Keratinocyte (primary cell): ENCODE measurements around the gene MBD3L5. TPM values are rescaled to one million over a fixed set of nuclear protein-coding genes. Genes with fewer than 3 reads are reported as not detected.

Experiments used
- DNase-seq: peaks from one replicate; pipeline ENCODE4 v3.0.0-alpha.2; 2011; ENCODE audit warnings: low read depth, missing footprints, low spot score
- FAIRE-seq: peaks from 2 replicates; lab custom pipeline; 2011; peaks lifted over from hg19 to GRCh38; lab: Jason Lieb, UNC
- H2AFZ ChIP-seq: 2 replicates; pipeline ENCODE4 v1.6.0; 2012; ENCODE audit warnings: low read length, control low read depth, inconsistent platforms; ENCODE audit not compliant: control insufficient read depth
- H3K27ac ChIP-seq: 2 replicates; pipeline ENCODE4 v1.5.1; 2011; ENCODE audit warnings: low read length; ENCODE audit not compliant: control insufficient read depth, insufficient read depth
- H3K27me3 ChIP-seq: 3 replicates; pipeline ENCODE4 v1.6.0; 2011; ENCODE audit warnings: low read length; ENCODE audit not compliant: control insufficient read depth, insufficient read depth; ENCODE audit errors: extremely low read depth
- H3K36me3 ChIP-seq, 2 experiments: 2 replicates in 1 of 2; 3 replicates in 1 of 2; pipeline ENCODE4 v1.5.1; 2011; ENCODE audit warnings: low read length in 2 of 2, mild to moderate bottlenecking in 1 of 2; ENCODE audit not compliant: control insufficient read depth in 2 of 2, insufficient read depth in 2 of 2; ENCODE audit errors: extremely low read depth in 1 of 2
- H3K4me1 ChIP-seq: 3 replicates; pipeline ENCODE4 v1.5.1; 2011; ENCODE audit warnings: low read length; ENCODE audit not compliant: control insufficient read depth, insufficient read depth; ENCODE audit errors: extremely low read depth
- H3K4me2 ChIP-seq: 3 replicates; pipeline ENCODE4 v1.6.0; 2011; ENCODE audit warnings: low read depth, low read length; ENCODE audit not compliant: control insufficient read depth, insufficient read depth; ENCODE audit errors: extremely low read depth
- H3K4me3 ChIP-seq, 3 experiments: fragments of 200-600 bp in 1 of 3; sonication (generic) in 1 of 3; 2 replicates in 2 of 3; 3 replicates in 1 of 3; pipeline ENCODE4 v1.5.1; 2011 to 2016; ENCODE audit warnings: low read length in 3 of 3, mild to moderate bottlenecking in 3 of 3, control low read depth in 2 of 3, inconsistent platforms in 1 of 3, low read depth in 1 of 3, mixed read lengths in 1 of 3, mixed run types in 1 of 3, moderate library complexity in 1 of 3; ENCODE audit not compliant: control insufficient read depth in 2 of 3, insufficient read depth in 2 of 3; ENCODE audit errors: extremely low read depth in 1 of 3
- H3K79me2 ChIP-seq: 2 replicates; pipeline ENCODE4 v1.6.0; 2012; ENCODE audit warnings: low read length; ENCODE audit not compliant: control insufficient read depth, insufficient read depth
- H3K9ac ChIP-seq: 3 replicates; pipeline ENCODE4 v1.6.0; 2011; ENCODE audit warnings: low read length; ENCODE audit not compliant: control insufficient read depth, insufficient read depth; ENCODE audit errors: extremely low read depth
- H3K9me1 ChIP-seq: 3 replicates; pipeline ENCODE4 v1.6.0; 2011; ENCODE audit warnings: low read length; ENCODE audit not compliant: control insufficient read depth, insufficient read depth; ENCODE audit errors: extremely low read depth
- H3K9me3 ChIP-seq: 2 replicates; pipeline ENCODE4 v1.5.1; 2012; ENCODE audit warnings: low read depth, low read length; ENCODE audit not compliant: control insufficient read depth
- H4K20me1 ChIP-seq: 3 replicates; pipeline ENCODE4 v1.6.0; 2011; ENCODE audit warnings: low read length; ENCODE audit not compliant: control insufficient read depth, insufficient read depth; ENCODE audit errors: extremely low read depth
- EZH2 ChIP-seq: IDR thresholded peaks from one replicate; pipeline ENCODE4 v1.6.1; 2012; ENCODE audit warnings: inconsistent platforms, mild to moderate bottlenecking, low read length, moderate library complexity
- dilution Hi-C: fragments of 300-500 bp; cut with MboI; formaldehyde crosslinking; loops from one replicate; pipeline ENCODE4 v1.7.0; 2020; ENCODE audit warnings: low sequenced_read_pairs; ENCODE audit not compliant: extremely low pct_ligation_motif_present
- polyA plus RNA-seq, 5 experiments: library from polyadenylated mRNA; depleted of rRNA in 3 of 5; stranded (reverse) in 3 of 5; stranded (forward) in 1 of 5; unstranded in 1 of 5; fragments of >200 nt; gene quantifications; 1 replicate in 1 of 5; 2 replicates in 3 of 5; 3 replicates in 1 of 5; pipeline versions ENCODE4 v1.2.1 to v1.2.3, GENCODE V29; 2011 to 2012; ENCODE audit warnings: missing spikeins in 2 of 5, low read depth in 1 of 5, low replicate concordance in 1 of 5
- TF ChIP-seq, protein P1 (sequence below), 3 experiments: IDR thresholded peaks in 1 of 3; conservative IDR thresholded peaks in 1 of 3; optimal IDR thresholded peaks in 1 of 3; 2 replicates in 2 of 3; 3 replicates in 1 of 3; pipeline versions ENCODE3 to v1.5.1; 2011; ENCODE audit warnings: low read length in 3 of 3, mild to moderate bottlenecking in 3 of 3, moderate library complexity in 2 of 3, control low read depth in 1 of 3, inconsistent platforms in 1 of 3; ENCODE audit not compliant: insufficient read depth in 2 of 3; ENCODE audit errors: extremely low read depth in 1 of 3

The MBD3L5 gene
- polyA plus RNA-seq, 1 donor (not counting 4 experiments of a cell fraction or from before 2014, with no cell fraction given): not detected

DNA sequence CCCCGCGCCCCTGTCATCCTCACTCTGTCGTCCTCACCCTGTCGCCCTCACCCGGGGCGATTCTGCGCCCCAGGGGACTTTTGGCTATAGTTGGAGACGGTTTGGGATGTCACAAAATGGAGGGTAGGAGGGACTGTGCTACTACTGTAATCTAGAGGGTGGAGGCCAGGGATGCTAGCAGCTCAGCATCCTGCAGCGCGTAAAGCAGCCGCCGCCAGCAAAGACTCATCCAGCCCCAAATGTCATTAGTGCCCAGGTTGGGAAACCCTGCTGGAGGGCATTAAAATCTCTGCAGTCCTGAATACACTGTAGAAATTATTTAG, 39.5 kb downstream of the MBD3L5 start:
- Histone ChIP-seq H3K9me3 (no peaks in the 10 kb centered on the region), H3K27ac (peak overlapping the region; percentile 62), H3K4me3 (peak overlapping the region; percentile 63 to 87 (median 86)), H3K36me3 (peaks cover 11 to 12% of the 10 kb centered on the region in 2 experiments), H4K20me1 (no peaks in the 10 kb centered on the region), H3K4me1 (peaks cover 6% of the 10 kb centered on the region), H3K9ac (peak overlapping the region; percentile 81), H3K9me1 (no peaks in the 10 kb centered on the region), H2AFZ (peak overlapping the region; percentile 52), H3K4me2 (peak overlapping the region; percentile 82), H3K79me2 (peaks cover 11% of the 10 kb centered on the region), H3K27me3 (no peaks in the 10 kb centered on the region)
- dilution Hi-C loops: no loop called here
- DNase-seq (no peak), FAIRE-seq (no peak)
- TF ChIP-seq EZH2: no peak
- TF ChIP-seq, protein P1, sequence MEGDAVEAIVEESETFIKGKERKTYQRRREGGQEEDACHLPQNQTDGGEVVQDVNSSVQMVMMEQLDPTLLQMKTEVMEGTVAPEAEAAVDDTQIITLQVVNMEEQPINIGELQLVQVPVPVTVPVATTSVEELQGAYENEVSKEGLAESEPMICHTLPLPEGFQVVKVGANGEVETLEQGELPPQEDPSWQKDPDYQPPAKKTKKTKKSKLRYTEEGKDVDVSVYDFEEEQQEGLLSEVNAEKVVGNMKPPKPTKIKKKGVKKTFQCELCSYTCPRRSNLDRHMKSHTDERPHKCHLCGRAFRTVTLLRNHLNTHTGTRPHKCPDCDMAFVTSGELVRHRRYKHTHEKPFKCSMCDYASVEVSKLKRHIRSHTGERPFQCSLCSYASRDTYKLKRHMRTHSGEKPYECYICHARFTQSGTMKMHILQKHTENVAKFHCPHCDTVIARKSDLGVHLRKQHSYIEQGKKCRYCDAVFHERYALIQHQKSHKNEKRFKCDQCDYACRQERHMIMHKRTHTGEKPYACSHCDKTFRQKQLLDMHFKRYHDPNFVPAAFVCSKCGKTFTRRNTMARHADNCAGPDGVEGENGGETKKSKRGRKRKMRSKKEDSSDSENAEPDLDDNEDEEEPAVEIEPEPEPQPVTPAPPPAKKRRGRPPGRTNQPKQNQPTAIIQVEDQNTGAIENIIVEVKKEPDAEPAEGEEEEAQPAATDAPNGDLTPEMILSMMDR (optimal IDR thresholded peaks at IDR 0.05 in 1 of 3, IDR thresholded peaks at IDR 0.05 in 1 of 3, conservative IDR thresholded peaks at IDR 0.05 in 1 of 3; ENCODE audit: extremely low read depth in 1 of 3, insufficient read depth in 2 of 3, low read length in 3 of 3): no peak

DNA sequence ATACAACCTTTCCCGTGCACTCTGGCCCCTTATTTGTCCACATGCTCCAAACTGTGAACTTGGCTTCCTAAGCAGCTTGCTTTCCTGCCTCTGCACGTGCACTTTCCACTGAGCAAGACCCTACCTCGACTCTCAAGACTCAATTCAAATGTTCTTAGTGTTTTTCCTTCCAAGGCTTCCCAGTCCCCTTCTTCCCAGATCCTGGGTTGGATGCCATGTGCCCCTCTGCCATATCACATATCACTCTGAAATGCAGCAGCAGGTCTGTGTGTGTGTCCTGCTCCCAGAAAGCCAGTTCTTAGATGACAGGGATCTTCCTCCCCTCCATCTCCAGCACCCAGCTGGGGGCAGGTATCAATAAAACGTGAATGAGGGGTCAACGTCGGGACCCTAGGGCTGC, 42.2 kb downstream of the MBD3L5 start:
- TF ChIP-seq EZH2: no peak
- TF ChIP-seq, protein P1 (optimal IDR thresholded peaks at IDR 0.05 in 1 of 3, IDR thresholded peaks at IDR 0.05 in 1 of 3, conservative IDR thresholded peaks at IDR 0.05 in 1 of 3; ENCODE audit: extremely low read depth in 1 of 3, insufficient read depth in 2 of 3, low read length in 3 of 3): no peak
- Histone ChIP-seq H3K27me3 (no peaks in the 10 kb centered on the region), H3K9me3 (peaks cover 6% of the 10 kb centered on the region), H3K27ac (no peak overlapping the region), H3K4me1 (peaks cover 6% of the 10 kb centered on the region), H3K4me3 (no peak overlapping the region), H3K4me2 (no peak overlapping the region), H3K9me1 (no peaks in the 10 kb centered on the region), H3K9ac (no peak overlapping the region), H3K36me3 (peaks cover 22 to 26% of the 10 kb centered on the region in 2 experiments), H3K79me2 (peaks cover 11% of the 10 kb centered on the region), H2AFZ (no peak overlapping the region), H4K20me1 (no peaks in the 10 kb centered on the region)
- no peak for FAIRE-seq
- dilution Hi-C loops: no loop called here
- DNase-seq: no peak
